Thyroid gland (tissue), 4 donors: ENCODE measurements around the gene UNC80.

Source experiments
- POLR2A ChIP-seq, 2 donors: fragments of 450-650 bp; IDR thresholded peaks; one replicate each; pipeline ENCODE4 v1.6.1; 2017; ENCODE audit warnings: antibody characterized with exemption in 2 of 2, mild to moderate bottlenecking in 2 of 2, moderate library complexity in 1 of 2
- TF ChIP-seq, protein P1 (sequence below), 6 experiments: fragments of 200-600 bp in 3 of 6; fragments of 450-650 bp in 3 of 6; sonication (generic) in 3 of 6; IDR thresholded peaks; one replicate each; pipeline ENCODE4 v1.5.1; 2016 to 2019; ENCODE audit warnings: antibody characterized with exemption in 6 of 6, mild to moderate bottlenecking in 2 of 6, inconsistent platforms in 1 of 6, moderate library complexity in 1 of 6

DNA sequence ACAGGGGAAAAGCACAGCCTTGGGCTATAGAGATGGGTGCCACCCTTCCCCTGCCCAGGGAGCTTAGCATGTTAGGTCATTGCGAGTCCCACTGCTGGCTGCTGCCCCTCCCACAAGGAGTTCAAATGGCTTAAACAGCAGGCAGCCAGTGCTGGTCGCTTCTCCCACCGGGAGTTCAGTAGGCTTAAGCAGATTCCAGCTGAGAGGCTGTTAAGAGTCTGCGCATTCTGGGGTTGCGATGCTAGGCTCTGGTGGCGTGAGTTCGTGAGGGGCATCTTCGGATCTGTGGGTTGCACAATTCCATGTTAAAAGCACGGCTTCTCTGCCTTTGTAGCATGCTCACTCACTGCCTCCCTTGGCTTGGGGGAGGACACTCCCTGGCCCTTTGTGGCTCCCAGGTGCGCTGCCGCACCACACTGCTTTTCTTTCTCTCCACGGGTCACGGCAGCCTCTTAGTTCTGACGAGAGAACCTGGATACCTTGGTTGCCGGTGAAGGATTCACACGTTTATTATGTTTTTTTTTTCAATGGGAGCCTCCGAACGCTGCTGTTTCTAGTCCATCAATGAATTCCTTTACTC lies 93.2 kb downstream of the UNC80 start:
- TF ChIP-seq, protein P1, sequence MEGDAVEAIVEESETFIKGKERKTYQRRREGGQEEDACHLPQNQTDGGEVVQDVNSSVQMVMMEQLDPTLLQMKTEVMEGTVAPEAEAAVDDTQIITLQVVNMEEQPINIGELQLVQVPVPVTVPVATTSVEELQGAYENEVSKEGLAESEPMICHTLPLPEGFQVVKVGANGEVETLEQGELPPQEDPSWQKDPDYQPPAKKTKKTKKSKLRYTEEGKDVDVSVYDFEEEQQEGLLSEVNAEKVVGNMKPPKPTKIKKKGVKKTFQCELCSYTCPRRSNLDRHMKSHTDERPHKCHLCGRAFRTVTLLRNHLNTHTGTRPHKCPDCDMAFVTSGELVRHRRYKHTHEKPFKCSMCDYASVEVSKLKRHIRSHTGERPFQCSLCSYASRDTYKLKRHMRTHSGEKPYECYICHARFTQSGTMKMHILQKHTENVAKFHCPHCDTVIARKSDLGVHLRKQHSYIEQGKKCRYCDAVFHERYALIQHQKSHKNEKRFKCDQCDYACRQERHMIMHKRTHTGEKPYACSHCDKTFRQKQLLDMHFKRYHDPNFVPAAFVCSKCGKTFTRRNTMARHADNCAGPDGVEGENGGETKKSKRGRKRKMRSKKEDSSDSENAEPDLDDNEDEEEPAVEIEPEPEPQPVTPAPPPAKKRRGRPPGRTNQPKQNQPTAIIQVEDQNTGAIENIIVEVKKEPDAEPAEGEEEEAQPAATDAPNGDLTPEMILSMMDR (IDR thresholded peaks at IDR 0.05): no peak
- TF ChIP-seq POLR2A (IDR thresholded peaks at IDR 0.05): no peak
